ENCODE measurements around the gene RASD2.

GRCh38 chr22:35594686-35595085 is 54.1 kb downstream of the RASD2 start:
- no peak for TF ChIP-seq CTCF (IDR thresholded peaks at IDR 0.05)
- TF ChIP-seq POLR2A (IDR thresholded peaks at IDR 0.05) = no peak
- TF ChIP-seq EP300 (IDR thresholded peaks at IDR 0.05; ENCODE audit: low read depth) = no peak
- no peak for TF ChIP-seq POLR2AphosphoS5 (IDR thresholded peaks at IDR 0.05)

Measured in transverse colon (tissue), 4 donors.